Measurements from ENCODE around the gene MIDN.
"Not testable (repeated sequence)": the region's sequence is repeated elsewhere in the genome, so short reads cannot be mapped to it uniquely, and the experiment has no call there.

MIDN gene

GRCh38 chr19:1248139-1248785, at the start of gene MIDN:
TSS of gene MIDN (plus strand) at chr19:1248583. CDS start at chr19:1250297, 1,714 bp downstream.
- DNase-seq (ENCODE audit: low spot score) (peak; percentile 85), FAIRE-seq (no peak)

GRCh38 chr19:1199531-1199930, 48.9 kb upstream of the MIDN start:
- DNase-seq (ENCODE audit: low spot score) (no peak), FAIRE-seq (no peak)

- peak; percentile 15 for DNase-seq (ENCODE audit: low spot score)
- not testable (repeated sequence) for FAIRE-seq
Measured at GRCh38 chr19:1200614-1201013, 47.8 kb upstream of the MIDN start.

- FAIRE-seq (peak; percentile 57), DNase-seq (ENCODE audit: low spot score) (peak; percentile 89)
Measured at GRCh38 chr19:1205114-1206099, 43.0 kb upstream of the MIDN start, which contains the start of gene STK11. TSS of gene STK11 (plus strand) at chr19:1205778. CDS start at chr19:1206914, 1,136 bp downstream.

GRCh38 chr19:1206150-1206863, 42.1 kb upstream of the MIDN start:
- DNase-seq (ENCODE audit: low spot score): no peak
- FAIRE-seq: no peak

- DNase-seq (ENCODE audit: low spot score): no peak
- FAIRE-seq: no peak
Measured at GRCh38 chr19:1206864-1207450, 41.4 kb upstream of the MIDN start.

- not testable (repeated sequence) for DNase-seq (ENCODE audit: low spot score); FAIRE-seq
Measured at GRCh38 chr19:1208830-1209229, 39.6 kb upstream of the MIDN start.

- DNase-seq (ENCODE audit: low spot score): no peak
Measured at GRCh38 chr19:1210227-1210538, 38.2 kb upstream of the MIDN start.

GRCh38 chr19:1211494-1212234, 36.7 kb upstream of the MIDN start:
- FAIRE-seq: no peak
- no peak for DNase-seq (ENCODE audit: low spot score)

More at GRCh38 chr19:1210227-1210538, 38.2 kb upstream of the MIDN start:
- FAIRE-seq: no peak

GRCh38 chr19:1213391-1214286, 34.7 kb upstream of the MIDN start:
- DNase-seq (ENCODE audit: low spot score): peak; percentile 77
- peak; percentile 15 for FAIRE-seq

GRCh38 chr19:1214299-1214861, 34.0 kb upstream of the MIDN start:
- FAIRE-seq: no peak
- no peak for DNase-seq (ENCODE audit: low spot score)

GRCh38 chr19:1214862-1215731, 33.3 kb upstream of the MIDN start:
- DNase-seq (ENCODE audit: low spot score) (peak; percentile 70), FAIRE-seq (no peak)

GRCh38 chr19:1216756-1217155, 31.6 kb upstream of the MIDN start:
- DNase-seq (ENCODE audit: low spot score) (no peak), FAIRE-seq (no peak)

- DNase-seq (ENCODE audit: low spot score) (no peak), FAIRE-seq (no peak)
Measured at GRCh38 chr19:1217366-1217765, 31.0 kb upstream of the MIDN start.

- no peak for FAIRE-seq
- no peak for DNase-seq (ENCODE audit: low spot score)
Measured at GRCh38 chr19:1218751-1219567, 29.4 kb upstream of the MIDN start.

GRCh38 chr19:1219786-1220476, 28.5 kb upstream of the MIDN start:
- no peak for FAIRE-seq
- DNase-seq (ENCODE audit: low spot score): no peak

- DNase-seq (ENCODE audit: low spot score) (no peak), FAIRE-seq (no peak)
Measured at GRCh38 chr19:1220477-1220930, 27.9 kb upstream of the MIDN start.

Measured in RCC 7860 (cell line).